KMS-11 (cell line): ENCODE results near the gene CALM3.

Experiments used
- H2AFZ ChIP-seq: fragments of 200-600 bp; sonication (generic); 2 replicates; pipeline ENCODE4 v1.6.1; 2016; ENCODE audit warnings: antibody characterized with exemption, mixed run types, low read depth
- H3K27ac ChIP-seq: fragments of 200-600 bp; sonication (generic); 2 replicates; pipeline ENCODE4 v1.6.1; 2016; ENCODE audit warnings: mild to moderate bottlenecking, mixed run types
- H3K27me3 ChIP-seq: fragments of 200-600 bp; sonication (generic); 2 replicates; pipeline ENCODE4 v1.6.1; 2017; ENCODE audit warnings: mild to moderate bottlenecking, low read depth, mixed run types, moderate library complexity; ENCODE audit not compliant: insufficient read depth
- H3K36me3 ChIP-seq: fragments of 200-600 bp; sonication (generic); 2 replicates; pipeline ENCODE4 v1.6.1; 2017; ENCODE audit warnings: mild to moderate bottlenecking, mixed run types; ENCODE audit not compliant: insufficient read depth
- H3K4me1 ChIP-seq: fragments of 200-600 bp; sonication (generic); 2 replicates; pipeline ENCODE4 v1.6.1; 2016; ENCODE audit warnings: mild to moderate bottlenecking, low read depth, mixed run types; ENCODE audit not compliant: poor library complexity, severe bottlenecking
- H3K4me2 ChIP-seq: fragments of 200-600 bp; sonication (generic); 2 replicates; pipeline ENCODE4 v1.7.0; 2016; ENCODE audit warnings: mild to moderate bottlenecking, mixed run types
- H3K4me3 ChIP-seq: fragments of 200-600 bp; sonication (generic); IDR thresholded peaks from 2 replicates; pipeline ENCODE4 v1.6.1; 2017; ENCODE audit warnings: low read depth, low read length, mixed read lengths; ENCODE audit not compliant: insufficient read depth
- H3K79me2 ChIP-seq: fragments of 200-600 bp; sonication (generic); 2 replicates; pipeline ENCODE4 v1.6.1; 2016; ENCODE audit warnings: low read depth, mixed run types; ENCODE audit not compliant: insufficient read depth
- H3K9ac ChIP-seq: fragments of 200-600 bp; sonication (generic); 2 replicates; pipeline ENCODE4 v1.6.1; 2016; ENCODE audit warnings: mild to moderate bottlenecking, mixed run types
- H4K20me1 ChIP-seq: fragments of 200-600 bp; sonication (generic); 2 replicates; pipeline ENCODE4 v1.6.1; 2016; ENCODE audit warnings: mild to moderate bottlenecking, mixed run types; ENCODE audit not compliant: insufficient read depth
- TF ChIP-seq, protein P1 (sequence below): fragments of 200-600 bp; sonication (generic); conservative IDR thresholded peaks from 2 replicates; pipeline ENCODE4 v1.6.1; 2017; ENCODE audit warnings: low read depth, mild to moderate bottlenecking, antibody characterized with exemption, low read length, moderate library complexity, mixed read lengths

The CALM3 gene

GRCh38 chr19:46659151-46660007 is 58.2 kb downstream of the CALM3 start:
- peaks cover 76% of the 10 kb centered on the region for H3K27me3 ChIP-seq
- H4K20me1 ChIP-seq = no peaks in the 10 kb centered on the region
- H3K36me3 ChIP-seq = no peaks in the 10 kb centered on the region
- no peak overlapping the region for H3K4me3 ChIP-seq
- peaks cover 32% of the 10 kb centered on the region for H3K4me1 ChIP-seq
- H2AFZ ChIP-seq = no peak overlapping the region
- no peak overlapping the region for H3K27ac ChIP-seq
- peak overlapping the region; percentile 30; the same call in 1 of the 2 replicates for H3K4me2 ChIP-seq
- TF ChIP-seq, protein P1, sequence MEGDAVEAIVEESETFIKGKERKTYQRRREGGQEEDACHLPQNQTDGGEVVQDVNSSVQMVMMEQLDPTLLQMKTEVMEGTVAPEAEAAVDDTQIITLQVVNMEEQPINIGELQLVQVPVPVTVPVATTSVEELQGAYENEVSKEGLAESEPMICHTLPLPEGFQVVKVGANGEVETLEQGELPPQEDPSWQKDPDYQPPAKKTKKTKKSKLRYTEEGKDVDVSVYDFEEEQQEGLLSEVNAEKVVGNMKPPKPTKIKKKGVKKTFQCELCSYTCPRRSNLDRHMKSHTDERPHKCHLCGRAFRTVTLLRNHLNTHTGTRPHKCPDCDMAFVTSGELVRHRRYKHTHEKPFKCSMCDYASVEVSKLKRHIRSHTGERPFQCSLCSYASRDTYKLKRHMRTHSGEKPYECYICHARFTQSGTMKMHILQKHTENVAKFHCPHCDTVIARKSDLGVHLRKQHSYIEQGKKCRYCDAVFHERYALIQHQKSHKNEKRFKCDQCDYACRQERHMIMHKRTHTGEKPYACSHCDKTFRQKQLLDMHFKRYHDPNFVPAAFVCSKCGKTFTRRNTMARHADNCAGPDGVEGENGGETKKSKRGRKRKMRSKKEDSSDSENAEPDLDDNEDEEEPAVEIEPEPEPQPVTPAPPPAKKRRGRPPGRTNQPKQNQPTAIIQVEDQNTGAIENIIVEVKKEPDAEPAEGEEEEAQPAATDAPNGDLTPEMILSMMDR = no peak
- no peaks in the 10 kb centered on the region for H3K79me2 ChIP-seq
- H3K9ac ChIP-seq = no peak overlapping the region

GRCh38 chr19:46660008-46660517 is 58.9 kb downstream of the CALM3 start:
- H3K4me1 ChIP-seq = peaks cover 32% of the 10 kb centered on the region
- TF ChIP-seq, protein P1 = no peak
- no peaks in the 10 kb centered on the region for H4K20me1 ChIP-seq
- no peaks in the 10 kb centered on the region for H3K79me2 ChIP-seq
- no peak overlapping the region for H3K4me3 ChIP-seq
- H3K9ac ChIP-seq = no peak overlapping the region
- H2AFZ ChIP-seq = peak overlapping the region; percentile 45; the same call in 1 of the 2 replicates
- no peak overlapping the region for H3K27ac ChIP-seq
- H3K4me2 ChIP-seq = peak overlapping the region; percentile 83; the same call in 1 of the 2 replicates
- no peaks in the 10 kb centered on the region for H3K36me3 ChIP-seq
- peaks cover 71% of the 10 kb centered on the region for H3K27me3 ChIP-seq
